Measurements from ENCODE around the gene MFAP4.

Gene MFAP4

GRCh38 chr17:19339341-19339815, 47.6 kb downstream of the MFAP4 start:
- Histone ChIP-seq H3K4me1 (ENCODE audit: low read length) (no peaks in the 10 kb centered on the region), H3K9ac (ENCODE audit: low read length) (no peak overlapping the region), H3K4me3 (ENCODE audit: low read length) (no peak overlapping the region), H3K79me2 (ENCODE audit: low read length) (no peaks in the 10 kb centered on the region), H4K20me1 (ENCODE audit: insufficient read depth, low read length) (no peaks in the 10 kb centered on the region), H3K27ac (ENCODE audit: low read length) (no peak overlapping the region), H3K9me3 (ENCODE audit: insufficient read depth, low read length) (no peaks in the 10 kb centered on the region), H3K27me3 (ENCODE audit: low read depth, low read length) (no peaks in the 10 kb centered on the region), H3K4me2 (ENCODE audit: low read length) (no peak overlapping the region), H3K36me3 (replicated peaks; ENCODE audit: low read depth, low read length) (no peaks in the 10 kb centered on the region), H2AFZ (ENCODE audit: low read depth, low read length) (no peak overlapping the region)
- TF ChIP-seq, protein P1, sequence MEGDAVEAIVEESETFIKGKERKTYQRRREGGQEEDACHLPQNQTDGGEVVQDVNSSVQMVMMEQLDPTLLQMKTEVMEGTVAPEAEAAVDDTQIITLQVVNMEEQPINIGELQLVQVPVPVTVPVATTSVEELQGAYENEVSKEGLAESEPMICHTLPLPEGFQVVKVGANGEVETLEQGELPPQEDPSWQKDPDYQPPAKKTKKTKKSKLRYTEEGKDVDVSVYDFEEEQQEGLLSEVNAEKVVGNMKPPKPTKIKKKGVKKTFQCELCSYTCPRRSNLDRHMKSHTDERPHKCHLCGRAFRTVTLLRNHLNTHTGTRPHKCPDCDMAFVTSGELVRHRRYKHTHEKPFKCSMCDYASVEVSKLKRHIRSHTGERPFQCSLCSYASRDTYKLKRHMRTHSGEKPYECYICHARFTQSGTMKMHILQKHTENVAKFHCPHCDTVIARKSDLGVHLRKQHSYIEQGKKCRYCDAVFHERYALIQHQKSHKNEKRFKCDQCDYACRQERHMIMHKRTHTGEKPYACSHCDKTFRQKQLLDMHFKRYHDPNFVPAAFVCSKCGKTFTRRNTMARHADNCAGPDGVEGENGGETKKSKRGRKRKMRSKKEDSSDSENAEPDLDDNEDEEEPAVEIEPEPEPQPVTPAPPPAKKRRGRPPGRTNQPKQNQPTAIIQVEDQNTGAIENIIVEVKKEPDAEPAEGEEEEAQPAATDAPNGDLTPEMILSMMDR (IDR thresholded peaks at IDR 0.05; ENCODE audit: low read depth, low read length), result no peak
- TF ChIP-seq EZH2phosphoT487 (IDR thresholded peaks at IDR 0.05; ENCODE audit: low read depth), result no peak

DNA sequence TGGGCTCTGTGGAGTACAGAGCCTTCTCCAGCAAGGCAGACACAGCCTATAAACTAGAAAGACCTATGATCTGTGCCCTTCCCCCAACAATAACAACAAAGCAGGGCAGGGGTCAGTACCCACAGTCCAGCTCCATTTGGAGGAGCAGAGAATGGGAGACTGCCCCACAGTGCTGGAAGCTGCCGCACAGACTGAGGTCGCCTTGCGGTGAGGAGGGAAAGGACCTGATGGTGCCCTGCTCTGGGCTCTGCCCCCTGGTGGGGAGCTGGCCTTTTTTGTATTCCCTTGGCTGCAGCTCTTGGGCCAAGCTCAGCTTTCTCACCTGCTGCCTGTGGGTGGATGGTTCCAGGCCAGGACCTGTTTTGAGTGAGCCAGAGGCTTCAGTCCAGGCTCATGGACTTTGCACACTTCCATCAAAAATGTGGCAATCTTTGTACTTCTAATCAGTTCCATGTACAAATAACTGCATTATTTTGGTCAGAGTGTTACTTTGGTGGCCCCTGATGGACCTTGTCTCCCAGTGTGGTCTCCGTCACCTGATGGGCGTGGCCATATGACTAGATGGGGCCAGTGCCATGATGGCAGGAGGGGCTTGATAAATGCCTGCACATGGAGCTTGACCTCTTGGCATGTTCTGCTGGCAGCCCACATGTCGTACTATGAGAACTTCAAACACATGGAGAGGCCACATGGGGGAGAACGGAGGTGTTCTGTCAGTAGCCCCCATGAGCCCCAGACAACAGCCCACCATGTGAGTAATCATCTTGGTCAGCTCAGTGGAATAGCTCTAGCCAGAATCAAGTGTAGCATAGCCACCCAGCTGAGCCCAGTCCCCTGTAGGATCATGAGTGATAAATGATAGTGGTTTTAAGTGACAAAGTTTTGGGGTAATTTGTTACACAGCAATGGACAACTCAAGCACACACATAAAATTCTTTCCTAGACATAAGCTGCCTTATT, 48.7 kb downstream of the MFAP4 start:
- no peak for TF ChIP-seq EZH2phosphoT487 (IDR thresholded peaks at IDR 0.05; ENCODE audit: low read depth)
- TF ChIP-seq, protein P1 (IDR thresholded peaks at IDR 0.05; ENCODE audit: low read depth, low read length), result peak; percentile 39
- Histone ChIP-seq H3K4me2 (ENCODE audit: low read length) (no peak overlapping the region), H3K27me3 (ENCODE audit: low read depth, low read length) (no peaks in the 10 kb centered on the region), H3K27ac (ENCODE audit: low read length) (no peak overlapping the region), H3K9me3 (ENCODE audit: insufficient read depth, low read length) (no peaks in the 10 kb centered on the region), H3K79me2 (ENCODE audit: low read length) (no peaks in the 10 kb centered on the region), H2AFZ (ENCODE audit: low read depth, low read length) (no peak overlapping the region), H3K9ac (ENCODE audit: low read length) (no peak overlapping the region), H3K4me3 (ENCODE audit: low read length) (no peak overlapping the region), H4K20me1 (ENCODE audit: insufficient read depth, low read length) (no peaks in the 10 kb centered on the region), H3K36me3 (replicated peaks; ENCODE audit: low read depth, low read length) (no peaks in the 10 kb centered on the region), H3K4me1 (ENCODE audit: low read length) (no peaks in the 10 kb centered on the region)

GRCh38 chr17:19337712-19338023, 49.3 kb downstream of the MFAP4 start:
- H3K27ac ChIP-seq (ENCODE audit: low read length), result no peak overlapping the region
- no peak overlapping the region for H3K4me2 ChIP-seq (ENCODE audit: low read length)
- H2AFZ ChIP-seq (ENCODE audit: low read depth, low read length), result no peak overlapping the region
- no peak overlapping the region for H3K4me3 ChIP-seq (ENCODE audit: low read length)
- no peaks in the 10 kb centered on the region for H4K20me1 ChIP-seq (ENCODE audit: insufficient read depth, low read length)
- no peaks in the 10 kb centered on the region for H3K9me3 ChIP-seq (ENCODE audit: insufficient read depth, low read length)
- no peaks in the 10 kb centered on the region for H3K36me3 ChIP-seq (replicated peaks; ENCODE audit: low read depth, low read length)
- no peaks in the 10 kb centered on the region for H3K79me2 ChIP-seq (ENCODE audit: low read length)
- H3K27me3 ChIP-seq (ENCODE audit: low read depth, low read length), result no peaks in the 10 kb centered on the region
- TF ChIP-seq EZH2phosphoT487 (IDR thresholded peaks at IDR 0.05; ENCODE audit: low read depth), result no peak
- TF ChIP-seq, protein P1 (IDR thresholded peaks at IDR 0.05; ENCODE audit: low read depth, low read length), result no peak
- no peak overlapping the region for H3K9ac ChIP-seq (ENCODE audit: low read length)
- peaks cover 4% of the 10 kb centered on the region for H3K4me1 ChIP-seq (ENCODE audit: low read length)

DNA sequence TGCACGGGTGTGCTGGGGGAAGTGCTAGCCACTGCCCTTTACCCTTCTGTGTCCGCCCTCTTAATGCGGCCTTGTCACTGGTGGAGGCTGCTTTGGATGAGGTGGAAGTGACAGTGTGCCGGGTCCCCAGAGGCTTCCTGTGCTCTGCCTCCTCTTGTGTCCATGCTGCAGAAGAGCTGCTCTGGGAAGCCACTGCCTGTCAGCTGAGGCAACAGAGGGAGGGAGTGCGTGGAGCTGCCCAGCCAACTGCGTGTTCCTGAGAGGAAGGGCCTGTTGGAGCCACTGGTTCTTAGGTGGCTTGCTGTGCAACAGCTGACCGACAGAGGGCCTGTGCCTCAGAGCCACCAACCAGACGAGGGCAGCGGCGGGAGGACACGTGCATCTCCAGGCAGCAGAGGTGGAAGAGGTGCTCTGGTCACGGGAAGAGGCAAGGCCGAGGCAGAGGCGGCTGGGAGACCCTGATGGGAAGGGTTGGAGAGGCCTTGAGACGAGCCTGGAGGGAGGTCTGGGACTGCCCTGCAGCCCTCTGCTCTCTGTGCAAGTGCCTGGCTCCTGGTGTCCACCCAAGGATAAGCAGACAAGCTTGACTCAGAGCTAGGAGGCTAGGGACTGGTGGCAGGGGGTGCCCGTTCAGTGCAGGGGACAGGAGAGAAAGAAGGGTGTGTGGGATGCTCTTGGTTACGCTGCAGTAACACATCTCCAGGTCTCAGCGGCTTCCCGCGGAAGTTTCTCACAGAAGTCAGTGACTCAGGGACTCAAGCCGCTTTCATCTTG, 49.9 kb downstream of the MFAP4 start:
- H3K9ac ChIP-seq (ENCODE audit: low read length), result no peak overlapping the region
- no peaks in the 10 kb centered on the region for H3K27me3 ChIP-seq (ENCODE audit: low read depth, low read length)
- no peaks in the 10 kb centered on the region for H3K36me3 ChIP-seq (replicated peaks; ENCODE audit: low read depth, low read length)
- H4K20me1 ChIP-seq (ENCODE audit: insufficient read depth, low read length), result no peaks in the 10 kb centered on the region
- H3K27ac ChIP-seq (ENCODE audit: low read length), result no peak overlapping the region
- no peaks in the 10 kb centered on the region for H3K79me2 ChIP-seq (ENCODE audit: low read length)
- no peaks in the 10 kb centered on the region for H3K9me3 ChIP-seq (ENCODE audit: insufficient read depth, low read length)
- H3K4me3 ChIP-seq (ENCODE audit: low read length), result no peak overlapping the region
- no peak overlapping the region for H2AFZ ChIP-seq (ENCODE audit: low read depth, low read length)
- TF ChIP-seq, protein P1 (IDR thresholded peaks at IDR 0.05; ENCODE audit: low read depth, low read length), result no peak
- no peak for TF ChIP-seq EZH2phosphoT487 (IDR thresholded peaks at IDR 0.05; ENCODE audit: low read depth)
- peaks cover 6% of the 10 kb centered on the region for H3K4me1 ChIP-seq (ENCODE audit: low read length)
- no peak overlapping the region for H3K4me2 ChIP-seq (ENCODE audit: low read length)
